Stimulated activated CD4-positive, alpha-beta T cell treated with anti-CD3 and anti-CD28 coated beads, TNF-alpha, amount 100 ng/mL, for 48 hours (primary cell): Measurements from ENCODE around the gene PDE5A.
"Not testable (repeated sequence)": the region's sequence is repeated elsewhere in the genome, so short reads cannot be mapped to it uniquely, and the experiment has no call there.

Source experiments
- DNase-seq, 3 donors: peaks; one replicate each; pipeline ENCODE4 v3.0.0-alpha.2; 2020; ENCODE audit warnings: low read depth in 3 of 3

Gene PDE5A

GRCh38 chr4:119628281-119629141 lies at the start of gene PDE5A:
TSS of gene PDE5A (minus strand) at chr4:119628804. CDS start at chr4:119628671, 133 bp downstream.
- DNase-seq: peak; percentile 56 to 73 (median 56)

GRCh38 chr4:119676101-119676500 lies 47.5 kb upstream of the PDE5A start:
- DNase-seq: no peak

GRCh38 chr4:119675391-119675790 lies 46.8 kb upstream of the PDE5A start:
- no peak for DNase-seq

GRCh38 chr4:119672938-119673337 lies 44.3 kb upstream of the PDE5A start:
- DNase-seq: no peak

GRCh38 chr4:119672086-119672485 lies 43.5 kb upstream of the PDE5A start:
- no peak for DNase-seq

GRCh38 chr4:119671205-119671604 lies 42.6 kb upstream of the PDE5A start:
- no peak for DNase-seq

- no peak for DNase-seq
These were observed 39.2 kb upstream of the PDE5A start for GRCh38 chr4:119667802-119668201.

GRCh38 chr4:119666653-119667091 lies 38.1 kb upstream of the PDE5A start:
- no peak for DNase-seq

- DNase-seq: no peak
These were observed 37.1 kb upstream of the PDE5A start for GRCh38 chr4:119665752-119666151.

GRCh38 chr4:119664168-119664907 lies 35.7 kb upstream of the PDE5A start:
- DNase-seq: no peak

- DNase-seq: no peak
These were observed 34.7 kb upstream of the PDE5A start for GRCh38 chr4:119663160-119663788.

- not testable (repeated sequence) for DNase-seq
These were observed 34.0 kb upstream of the PDE5A start for GRCh38 chr4:119662612-119663011.

GRCh38 chr4:119661231-119661630 lies 32.6 kb upstream of the PDE5A start:
- DNase-seq: no peak

- no peak for DNase-seq
These were observed 31.0 kb upstream of the PDE5A start for GRCh38 chr4:119659576-119659975.

- no peak for DNase-seq
These were observed 28.6 kb upstream of the PDE5A start for GRCh38 chr4:119657111-119657611.

- no peak for DNase-seq
These were observed 27.7 kb upstream of the PDE5A start for GRCh38 chr4:119656342-119656741.

GRCh38 chr4:119655111-119655837 lies 26.7 kb upstream of the PDE5A start:
- DNase-seq: no peak

- DNase-seq: no peak
These were observed 25.4 kb upstream of the PDE5A start for GRCh38 chr4:119653990-119654389.

- DNase-seq: no peak
These were observed 24.4 kb upstream of the PDE5A start for GRCh38 chr4:119652998-119653397.

GRCh38 chr4:119648398-119648797 lies 19.8 kb upstream of the PDE5A start:
- no peak for DNase-seq

- no peak for DNase-seq
These were observed 19.0 kb upstream of the PDE5A start for GRCh38 chr4:119647558-119647957.
